HCT116 (cell line): ENCODE results near the gene CRTC3.

Experiments used
- CTCF ChIP-seq, 3 experiments: fragments of 200-600 bp in 1 of 3; sonication (generic) in 1 of 3; IDR thresholded peaks in 2 of 3; conservative IDR thresholded peaks in 1 of 3; 2 replicates each; pipeline ENCODE4 v1.5.1; 2012 to 2017; ENCODE audit warnings: low read depth in 2 of 3, low read length in 2 of 3, antibody characterized with exemption in 1 of 3, borderline replicate concordance in 1 of 3, control low read depth in 1 of 3, mild to moderate bottlenecking in 1 of 3, mixed read lengths in 1 of 3, mixed run types in 1 of 3, moderate library complexity in 1 of 3; ENCODE audit not compliant: insufficient read depth in 1 of 3
- EZH2 ChIP-seq: fragments of 200-600 bp; sonication (generic); IDR thresholded peaks from 2 replicates; pipeline ENCODE4 v1.6.1; 2017; ENCODE audit warnings: antibody characterized with exemption, mixed run types
- POLR2A ChIP-seq: IDR thresholded peaks from 2 replicates; pipeline ENCODE4 v1.7.0; 2011; ENCODE audit warnings: borderline replicate concordance; ENCODE audit not compliant: insufficient read depth, insufficient read length; ENCODE audit errors: extremely low read depth
- SRF ChIP-seq: IDR thresholded peaks from 2 replicates; pipeline ENCODE4 v1.6.1; 2012; ENCODE audit warnings: low read depth
- TCF7L2 ChIP-seq: IDR thresholded peaks from 2 replicates; pipeline ENCODE4 v1.7.0; 2011; ENCODE audit warnings: borderline replicate concordance, inconsistent platforms; ENCODE audit not compliant: insufficient read depth, insufficient read length; ENCODE audit errors: extremely low read depth
- ZNF274 ChIP-seq: fragments of 200-500 bp; sonication (Bioruptor generic); IDR thresholded peaks from 2 replicates; pipeline ENCODE4 v1.6.1; 2014; ENCODE audit warnings: mild to moderate bottlenecking, low read depth, low read length, inconsistent platforms

DNA sequence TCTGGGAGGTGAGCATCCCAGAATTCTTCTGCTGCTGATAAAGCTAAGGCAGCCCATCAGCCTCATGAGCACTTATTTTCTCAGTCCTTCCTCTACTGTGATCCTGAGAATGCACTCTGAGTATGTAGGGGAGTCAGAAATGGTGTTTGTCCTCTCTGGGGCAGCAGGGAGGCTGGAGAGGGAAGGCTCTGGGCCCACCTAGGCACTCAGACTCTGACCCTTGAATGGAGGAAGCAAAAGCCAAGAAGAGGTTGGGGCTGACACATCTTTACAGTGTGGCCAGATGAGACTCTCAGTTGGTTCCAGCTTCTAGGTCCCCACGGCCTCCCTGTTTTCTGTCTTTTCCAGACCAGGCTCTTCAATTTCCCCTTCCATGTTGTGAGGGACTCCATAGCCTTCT lies 151.3 kb downstream of the CRTC3 start:
- no peak for TF ChIP-seq CTCF (IDR thresholded peaks at IDR 0.05 in 2 of 3, conservative IDR thresholded peaks at IDR 0.05 in 1 of 3; ENCODE audit: borderline replicate concordance in 1 of 3, insufficient read depth in 1 of 3, low read depth in 2 of 3, low read length in 2 of 3)
- no peak for TF ChIP-seq ZNF274
- TF ChIP-seq TCF7L2 = no peak
- TF ChIP-seq POLR2A = no peak
- no peak for TF ChIP-seq SRF
- no peak for TF ChIP-seq EZH2
